Prostate gland (tissue), 2 donors: ENCODE data around the gene CXCL11. TPM values are rescaled to one million over a fixed set of nuclear protein-coding genes. Genes with fewer than 3 reads are reported as not detected.

Experiments used
- DNase-seq: peaks from one replicate; pipeline ENCODE4 v3.0.0-alpha.2; 2019; ENCODE audit warnings: low spot score
- H3K27ac ChIP-seq, 2 donors: fragments of 200-600 bp; sonication (generic); 2 replicates each; pipeline ENCODE4 v1.5.1; 2017 to 2019
- H3K27me3 ChIP-seq: fragments of 200-600 bp; sonication (generic); replicated peaks from 2 replicates; pipeline ENCODE4 v1.5.1; 2019; ENCODE audit not compliant: insufficient read depth
- H3K36me3 ChIP-seq, 2 donors: fragments of 200-600 bp; sonication (generic); 1 replicate in 1 of 2; 2 replicates in 1 of 2; pipeline versions ENCODE4 v1.5.1 to v1.8.1; 2017 to 2019
- H3K4me1 ChIP-seq: fragments of 200-600 bp; sonication (generic); replicated peaks from 2 replicates; pipeline ENCODE4 v1.5.1; 2019
- H3K4me3 ChIP-seq, 2 donors: fragments of 200-600 bp; sonication (generic); 2 replicates each; pipeline ENCODE4 v1.5.1; 2017 to 2019
- H3K9me3 ChIP-seq: fragments of 200-600 bp; sonication (generic); 2 replicates; pipeline ENCODE4 v1.5.1; 2017
- CTCF ChIP-seq, 4 experiments: fragments of 200-600 bp in 2 of 4; fragments of 450-650 bp in 2 of 4; sonication (generic) in 2 of 4; IDR thresholded peaks; 1 replicate in 3 of 4; 2 replicates in 1 of 4; pipeline ENCODE4 v1.5.1; 2016 to 2019; ENCODE audit warnings: antibody characterized with exemption in 4 of 4, mild to moderate bottlenecking in 2 of 4, moderate library complexity in 2 of 4
- POLR2A ChIP-seq: fragments of 450-650 bp; IDR thresholded peaks from one replicate; pipeline ENCODE4 v1.6.1; 2016; ENCODE audit warnings: antibody characterized with exemption, mild to moderate bottlenecking
- POLR2AphosphoS5 ChIP-seq: sonication (generic); formaldehyde crosslinking; IDR thresholded peaks from one replicate; pipeline ENCODE4 v1.6.1; 2017; ENCODE audit warnings: antibody characterized with exemption
- WGBS: methylation state at CpG from one replicate; pipeline ENCODE4 v1.1.5; 2018; 5-methylcytosine and 5-hydroxymethylcytosine counted together
- intact Hi-C: fragments of 100-400 bp; cut with DNase I; formaldehyde crosslinking; loops from one replicate; pipeline ENCODE4 v1.14.2; 2022
- total RNA-seq, 2 donors: library from RNA; depleted of rRNA; stranded (reverse); fragments of >200 nt; gene quantifications; one replicate each; pipeline ENCODE4 v1.1.0, GENCODE V29; 2016

CXCL11 gene
- total RNA-seq, 2 donors from 2014 or later, result 0.23 TPM; not detected in 1

GRCh38 chr4:76061982-76062381 lies 26.1 kb upstream of the CXCL11 start:
- no peak for DNase-seq
- Histone ChIP-seq H3K27me3 (no peaks in the 10 kb centered on the region), H3K27ac (no peak overlapping the region), H3K4me3 (no peak overlapping the region), H3K4me1 (no peaks in the 10 kb centered on the region), H3K36me3 (no peaks in the 10 kb centered on the region), H3K9me3 (no peaks in the 10 kb centered on the region)
- intact Hi-C loops, result loop anchor here (10.0 kb wide), 1 partner anchor 147 kb away; no protein-coding TSS in a partner anchor
- no peak for TF ChIP-seq POLR2A
- no peak for TF ChIP-seq POLR2AphosphoS5
- TF ChIP-seq CTCF (IDR thresholded peaks at IDR 0.05), result no peak
- WGBS, result 74% methylated on average over 1 of the region's 1 CpG

- DNase-seq, result no peak
- Histone ChIP-seq H3K4me1 (no peaks in the 10 kb centered on the region), H3K4me3 (no peak overlapping the region), H3K27ac (no peak overlapping the region), H3K9me3 (no peaks in the 10 kb centered on the region), H3K27me3 (no peaks in the 10 kb centered on the region), H3K36me3 (no peaks in the 10 kb centered on the region)
- intact Hi-C loops, result loop anchor here (10.0 kb wide), 1 partner anchor 147 kb away; no protein-coding TSS in a partner anchor
- 32% methylated on average over 1 of the region's 1 CpG for WGBS
- TF ChIP-seq CTCF (IDR thresholded peaks at IDR 0.05) (no peak), POLR2A (no peak), POLR2AphosphoS5 (no peak)
These were observed 25.6 kb upstream of the CXCL11 start for GRCh38 chr4:76061421-76061820.

- no peak overlapping the region for H3K27ac ChIP-seq
- TF ChIP-seq POLR2A, result no peak
- TF ChIP-seq CTCF (IDR thresholded peaks at IDR 0.05), result no peak
- no peak for TF ChIP-seq POLR2AphosphoS5
- no peaks in the 10 kb centered on the region for H3K4me1 ChIP-seq
- no peak overlapping the region for H3K4me3 ChIP-seq
- intact Hi-C loops, result loop anchor here (10.0 kb wide), 1 partner anchor 146 kb away; no protein-coding TSS in a partner anchor
- no peaks in the 10 kb centered on the region for H3K27me3 ChIP-seq
- no peaks in the 10 kb centered on the region for H3K9me3 ChIP-seq
- no peaks in the 10 kb centered on the region for H3K36me3 ChIP-seq
- no peak for DNase-seq
These were observed 24.6 kb upstream of the CXCL11 start for GRCh38 chr4:76060506-76060905.

- WGBS, result 49% methylated on average over 1 of the region's 1 CpG
- DNase-seq, result no peak
- Histone ChIP-seq H3K27me3 (no peaks in the 10 kb centered on the region), H3K4me3 (no peak overlapping the region), H3K9me3 (no peaks in the 10 kb centered on the region), H3K27ac (no peak overlapping the region), H3K36me3 (no peaks in the 10 kb centered on the region), H3K4me1 (no peaks in the 10 kb centered on the region)
- intact Hi-C loops, result loop anchor here (10.0 kb wide), 1 partner anchor 145 kb away; no protein-coding TSS in a partner anchor
- TF ChIP-seq POLR2A (no peak), POLR2AphosphoS5 (no peak), CTCF (IDR thresholded peaks at IDR 0.05) (no peak)
These were observed 23.9 kb upstream of the CXCL11 start for GRCh38 chr4:76059750-76060149.

DNA sequence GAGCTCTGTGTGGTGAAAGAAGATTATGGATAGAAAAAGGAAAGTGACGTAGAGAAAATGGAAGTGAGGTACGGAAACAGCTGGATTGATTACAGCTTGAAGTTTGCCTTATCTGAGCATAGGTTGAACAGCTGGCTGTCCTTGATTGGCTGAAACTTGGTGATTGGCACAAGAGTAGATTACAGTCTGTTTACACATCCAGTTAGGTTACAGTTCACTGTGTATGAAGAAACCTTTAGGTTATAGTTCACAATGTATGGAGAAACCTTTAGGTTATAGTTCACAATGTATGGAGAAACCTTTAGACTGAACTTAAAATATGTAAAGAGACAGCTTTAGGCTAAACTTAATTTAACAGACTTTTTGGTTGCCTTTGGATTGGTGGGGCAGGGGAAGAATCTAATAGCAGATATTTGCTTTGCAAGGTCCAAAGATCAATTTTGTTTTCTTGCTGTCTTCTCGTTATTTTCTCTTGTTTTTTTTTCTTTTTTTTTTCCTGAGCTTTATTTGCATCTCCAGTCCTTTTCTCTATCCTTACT lies 23.1 kb upstream of the CXCL11 start:
- no peaks in the 10 kb centered on the region for H3K27me3 ChIP-seq
- no peaks in the 10 kb centered on the region for H3K36me3 ChIP-seq
- H3K4me1 ChIP-seq, result no peaks in the 10 kb centered on the region
- H3K4me3 ChIP-seq, result no peak overlapping the region
- WGBS, result 89% methylated on average over 3 of the region's 3 CpGs
- no peak for TF ChIP-seq POLR2AphosphoS5
- no peak for TF ChIP-seq POLR2A
- no peak for TF ChIP-seq CTCF (IDR thresholded peaks at IDR 0.05)
- no peak for DNase-seq
- no peaks in the 10 kb centered on the region for H3K9me3 ChIP-seq
- H3K27ac ChIP-seq, result no peak overlapping the region
- intact Hi-C loops, result no loop called here
